HepG2 (cell line): ENCODE measurements around the gene ATG2A. TPM values are rescaled to one million over a fixed set of nuclear protein-coding genes. Genes with fewer than 3 reads are reported as not detected.

Source experiments
- AKAP8 ChIP-seq: sonication (generic); formaldehyde crosslinking; IDR thresholded peaks from 2 replicates; pipeline ENCODE4 v1.5.1; 2020; ENCODE audit warnings: mild to moderate bottlenecking, missing genetic modification reagents
- BHLHE40 ChIP-seq: IDR thresholded peaks from 2 replicates; pipeline ENCODE4 v1.6.1; 2011; ENCODE audit warnings: low read length, improper control_type of control experiment
- CHD4 ChIP-seq: fragments of 200-600 bp; sonication (generic); IDR thresholded peaks from 2 replicates; pipeline ENCODE4 v1.7.0; 2017; ENCODE audit warnings: mild to moderate bottlenecking, low read length, borderline replicate concordance
- DNMT3B ChIP-seq: conservative IDR thresholded peaks from 2 replicates; pipeline ENCODE4 v1.6.1; 2016; ENCODE audit warnings: missing biosample characterization, control low read depth
- EEA1 ChIP-seq: sonication (generic); formaldehyde crosslinking; IDR thresholded peaks from 2 replicates; pipeline ENCODE4 v1.5.1; 2020; ENCODE audit warnings: mild to moderate bottlenecking, missing genetic modification reagents, borderline replicate concordance
- FOXA1 ChIP-seq, 2 experiments: fragments of 450-650 bp in 1 of 2; sonication (generic) in 1 of 2; formaldehyde crosslinking in 1 of 2; IDR thresholded peaks; 2 replicates each; pipeline versions ENCODE4 v1.4.0 to v1.6.1; 2016 to 2020; ENCODE audit warnings: missing genetic modification reagents in 1 of 2
- MLX ChIP-seq: IDR thresholded peaks from 2 replicates; pipeline ENCODE4 v1.6.1; 2016
- MXD3 ChIP-seq: IDR thresholded peaks from 2 replicates; pipeline ENCODE4 v1.6.1; 2016; ENCODE audit warnings: mild to moderate bottlenecking, missing biosample characterization, missing genetic modification reagents
- SIX4 ChIP-seq: sonication (generic); formaldehyde crosslinking; IDR thresholded peaks from 2 replicates; pipeline ENCODE4 v1.4.0; 2020; ENCODE audit warnings: missing genetic modification reagents
- SMAD9 ChIP-seq: sonication (generic); formaldehyde crosslinking; IDR thresholded peaks from 2 replicates; pipeline ENCODE4 v1.5.1; 2020; ENCODE audit warnings: mild to moderate bottlenecking, missing genetic modification reagents
- STAG1 ChIP-seq: sonication (generic); formaldehyde crosslinking; IDR thresholded peaks from 2 replicates; pipeline ENCODE4 v1.4.0; 2020; ENCODE audit warnings: missing genetic modification reagents
- TEAD3 ChIP-seq: optimal IDR thresholded peaks from 2 replicates; pipeline ENCODE3; 2016; ENCODE audit warnings: borderline replicate concordance
- ZNF124 ChIP-seq: sonication (generic); formaldehyde crosslinking; IDR thresholded peaks from 2 replicates; pipeline ENCODE4 v1.4.0; 2020; ENCODE audit warnings: missing genetic modification reagents
- ZNF331 ChIP-seq: sonication (generic); formaldehyde crosslinking; IDR thresholded peaks from 2 replicates; pipeline ENCODE4 v1.4.0; 2020; ENCODE audit warnings: missing genetic modification reagents
- ZNF335 ChIP-seq: sonication (generic); formaldehyde crosslinking; IDR thresholded peaks from 2 replicates; pipeline ENCODE4 v1.4.0; 2020; ENCODE audit warnings: missing genetic modification reagents
- ZNF441 ChIP-seq: sonication (generic); formaldehyde crosslinking; IDR thresholded peaks from 2 replicates; pipeline ENCODE4 v1.7.0; 2021; ENCODE audit warnings: missing genetic modification reagents, borderline replicate concordance
- ZNF451 ChIP-seq: sonication (generic); formaldehyde crosslinking; IDR thresholded peaks from 2 replicates; pipeline ENCODE4 v1.5.0; 2020; ENCODE audit warnings: mild to moderate bottlenecking, missing genetic modification reagents
- ZNF512 ChIP-seq: sonication (generic); formaldehyde crosslinking; IDR thresholded peaks from 2 replicates; pipeline ENCODE4 v1.4.0; 2020; ENCODE audit warnings: mild to moderate bottlenecking, missing genetic modification reagents
- ZNF562 ChIP-seq: sonication (generic); formaldehyde crosslinking; IDR thresholded peaks from 2 replicates; pipeline ENCODE4 v1.8.0; 2022; ENCODE audit warnings: missing genetic modification reagents, borderline replicate concordance
- polyA plus RNA-seq, 8 experiments: library from polyadenylated mRNA; depleted of rRNA in 3 of 8; stranded (reverse) in 7 of 8; unstranded in 1 of 8; fragments of >200 nt; fragmentation: Illumina TruSeq in 4 of 8; extraction: Trizol in 4 of 8; gene quantifications; 2 replicates each; pipeline versions ENCODE4 v1.2.1 to v1.2.3, GENCODE V29; 2011 to 2016; ENCODE audit warnings: low read depth in 4 of 8, missing spikeins in 1 of 8, mixed read lengths in 1 of 8; ENCODE audit not compliant: insufficient read depth in 1 of 8
- total RNA-seq, 5 experiments: library from RNA; depleted of rRNA; stranded (reverse); fragments of >200 nt; fragmentation: Illumina TruSeq; extraction: Trizol; gene quantifications; 2 replicates each; pipeline ENCODE4 v1.2.3, GENCODE V29; 2016; ENCODE audit warnings: low read depth in 1 of 5
- TF ChIP-seq, protein P1 (sequence below), 2 experiments: fragments of 450-650 bp in 1 of 2; sonication (generic) in 1 of 2; formaldehyde crosslinking; IDR thresholded peaks; 2 replicates each; pipeline versions ENCODE4 v1.5.0 to v1.8.0; 2020 to 2022; ENCODE audit warnings: mild to moderate bottlenecking in 1 of 2, missing genetic modification reagents in 1 of 2
- TF ChIP-seq, protein P2 (sequence below): sonication (generic); formaldehyde crosslinking; IDR thresholded peaks from 2 replicates; pipeline ENCODE4 v1.8.1; 2023; ENCODE audit warnings: mild to moderate bottlenecking, missing genetic modification reagents
- TF ChIP-seq, protein P3 (sequence below): sonication (generic); formaldehyde crosslinking; IDR thresholded peaks from 2 replicates; pipeline ENCODE4 v1.5.1; 2020; ENCODE audit warnings: missing genetic modification reagents, mild to moderate bottlenecking, borderline replicate concordance

ATG2A gene
- total and polyA plus RNA-seq, 2 of the 13 experiments (the other 11 are each of a cell fraction or from before 2014, with no cell fraction given) = 6.7 to 8.0 TPM

DNA sequence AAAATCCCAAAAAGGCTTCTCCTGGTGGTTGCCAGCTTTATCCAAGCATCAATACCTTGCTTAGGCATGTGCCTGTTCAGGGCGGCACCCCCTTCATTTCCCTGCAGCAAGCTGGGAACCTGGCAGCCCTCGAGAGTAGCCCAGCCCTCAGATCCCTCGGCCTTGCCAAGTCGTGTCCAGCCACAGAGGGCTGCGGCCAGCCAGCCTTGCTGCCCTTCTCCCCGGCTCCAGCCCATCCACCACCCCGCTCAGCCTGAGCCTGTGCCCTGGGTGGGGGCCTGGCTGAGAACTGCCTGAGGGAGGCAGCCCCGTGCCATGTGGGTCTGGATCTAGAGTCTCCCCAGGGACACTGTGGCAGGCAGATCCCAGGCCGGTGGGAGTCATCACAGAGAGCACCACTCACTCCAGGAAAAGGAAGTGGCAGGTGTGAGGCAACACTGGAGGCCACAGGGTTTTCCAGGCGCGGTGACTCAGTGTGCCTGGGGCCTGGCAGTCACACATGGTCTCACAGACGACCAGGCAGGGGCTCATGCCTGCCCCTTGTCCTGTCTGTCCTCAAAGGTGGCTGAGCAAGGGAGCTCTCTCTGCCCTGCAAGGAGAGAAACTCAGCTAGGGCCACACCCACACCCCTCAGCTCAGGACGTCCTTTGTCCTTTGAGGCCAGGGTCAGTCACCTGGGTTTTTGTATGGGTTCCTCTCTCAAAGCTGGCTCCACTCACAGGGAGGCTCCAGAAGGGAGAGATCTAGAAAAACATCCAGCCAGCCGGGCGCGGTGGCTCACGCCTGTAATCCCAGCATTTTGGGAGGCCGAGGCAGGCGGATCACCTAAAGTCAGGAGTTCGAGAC is 60.4 kb downstream of the ATG2A start (continued):
- TF ChIP-seq MXD3 = no peak
- no peak for TF ChIP-seq CHD4
- no peak for TF ChIP-seq FOXA1 (IDR thresholded peaks at IDR 0.05)
- TF ChIP-seq FOXA1 (CRISPR knock-in tag; IDR thresholded peaks at IDR 0.05) = no peak
- TF ChIP-seq ZNF331 (CRISPR knock-in tag) = no peak
- TF ChIP-seq, protein P1, sequence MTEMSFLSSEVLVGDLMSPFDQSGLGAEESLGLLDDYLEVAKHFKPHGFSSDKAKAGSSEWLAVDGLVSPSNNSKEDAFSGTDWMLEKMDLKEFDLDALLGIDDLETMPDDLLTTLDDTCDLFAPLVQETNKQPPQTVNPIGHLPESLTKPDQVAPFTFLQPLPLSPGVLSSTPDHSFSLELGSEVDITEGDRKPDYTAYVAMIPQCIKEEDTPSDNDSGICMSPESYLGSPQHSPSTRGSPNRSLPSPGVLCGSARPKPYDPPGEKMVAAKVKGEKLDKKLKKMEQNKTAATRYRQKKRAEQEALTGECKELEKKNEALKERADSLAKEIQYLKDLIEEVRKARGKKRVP (CRISPR knock-in tag; IDR thresholded peaks at IDR 0.05) = no peak
- TF ChIP-seq, protein P2, sequence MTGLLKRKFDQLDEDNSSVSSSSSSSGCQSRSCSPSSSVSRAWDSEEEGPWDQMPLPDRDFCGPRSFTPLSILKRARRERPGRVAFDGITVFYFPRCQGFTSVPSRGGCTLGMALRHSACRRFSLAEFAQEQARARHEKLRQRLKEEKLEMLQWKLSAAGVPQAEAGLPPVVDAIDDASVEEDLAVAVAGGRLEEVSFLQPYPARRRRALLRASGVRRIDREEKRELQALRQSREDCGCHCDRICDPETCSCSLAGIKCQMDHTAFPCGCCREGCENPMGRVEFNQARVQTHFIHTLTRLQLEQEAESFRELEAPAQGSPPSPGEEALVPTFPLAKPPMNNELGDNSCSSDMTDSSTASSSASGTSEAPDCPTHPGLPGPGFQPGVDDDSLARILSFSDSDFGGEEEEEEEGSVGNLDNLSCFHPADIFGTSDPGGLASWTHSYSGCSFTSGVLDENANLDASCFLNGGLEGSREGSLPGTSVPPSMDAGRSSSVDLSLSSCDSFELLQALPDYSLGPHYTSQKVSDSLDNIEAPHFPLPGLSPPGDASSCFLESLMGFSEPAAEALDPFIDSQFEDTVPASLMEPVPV = no peak
- no peak for TF ChIP-seq ZNF451
- TF ChIP-seq EEA1 (CRISPR knock-in tag) = no peak
- TF ChIP-seq BHLHE40 = no peak
- no peak for TF ChIP-seq ZNF512 (CRISPR knock-in tag)
- TF ChIP-seq ZNF335 = peak; percentile 66; the same call in 1 of the 2 replicates
- no peak for TF ChIP-seq DNMT3B (CRISPR knock-in tag)
- peak; percentile 19; the same call in 1 of the 2 replicates for TF ChIP-seq STAG1
- TF ChIP-seq, protein P3, sequence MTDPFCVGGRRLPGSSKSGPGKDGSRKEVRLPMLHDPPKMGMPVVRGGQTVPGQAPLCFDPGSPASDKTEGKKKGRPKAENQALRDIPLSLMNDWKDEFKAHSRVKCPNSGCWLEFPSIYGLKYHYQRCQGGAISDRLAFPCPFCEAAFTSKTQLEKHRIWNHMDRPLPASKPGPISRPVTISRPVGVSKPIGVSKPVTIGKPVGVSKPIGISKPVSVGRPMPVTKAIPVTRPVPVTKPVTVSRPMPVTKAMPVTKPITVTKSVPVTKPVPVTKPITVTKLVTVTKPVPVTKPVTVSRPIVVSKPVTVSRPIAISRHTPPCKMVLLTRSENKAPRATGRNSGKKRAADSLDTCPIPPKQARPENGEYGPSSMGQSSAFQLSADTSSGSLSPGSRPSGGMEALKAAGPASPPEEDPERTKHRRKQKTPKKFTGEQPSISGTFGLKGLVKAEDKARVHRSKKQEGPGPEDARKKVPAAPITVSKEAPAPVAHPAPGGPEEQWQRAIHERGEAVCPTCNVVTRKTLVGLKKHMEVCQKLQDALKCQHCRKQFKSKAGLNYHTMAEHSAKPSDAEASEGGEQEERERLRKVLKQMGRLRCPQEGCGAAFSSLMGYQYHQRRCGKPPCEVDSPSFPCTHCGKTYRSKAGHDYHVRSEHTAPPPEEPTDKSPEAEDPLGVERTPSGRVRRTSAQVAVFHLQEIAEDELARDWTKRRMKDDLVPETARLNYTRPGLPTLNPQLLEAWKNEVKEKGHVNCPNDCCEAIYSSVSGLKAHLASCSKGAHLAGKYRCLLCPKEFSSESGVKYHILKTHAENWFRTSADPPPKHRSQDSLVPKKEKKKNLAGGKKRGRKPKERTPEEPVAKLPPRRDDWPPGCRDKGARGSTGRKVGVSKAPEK (CRISPR knock-in tag) = no peak
- no peak for TF ChIP-seq TEAD3 (CRISPR knock-in tag)
- no peak for TF ChIP-seq MLX
- no peak for TF ChIP-seq ZNF124
- TF ChIP-seq ZNF562 (CRISPR knock-in tag) = no peak
- no peak for TF ChIP-seq AKAP8 (CRISPR knock-in tag)
- TF ChIP-seq ZNF441 = no peak
- no peak for TF ChIP-seq SIX4 (CRISPR knock-in tag)
- no peak for TF ChIP-seq SMAD9 (CRISPR knock-in tag)
